HTERT RPE-1 (cell line): ENCODE measurements around the gene IMPDH2.

Experiments used
- in situ Hi-C: fragments of 300-500 bp; cut with MboI; formaldehyde crosslinking; loops from 4 replicates; pipeline ENCODE4 v1.14.3; 2020; ENCODE audit warnings: low sequenced_read_pairs

IMPDH2 gene

DNA sequence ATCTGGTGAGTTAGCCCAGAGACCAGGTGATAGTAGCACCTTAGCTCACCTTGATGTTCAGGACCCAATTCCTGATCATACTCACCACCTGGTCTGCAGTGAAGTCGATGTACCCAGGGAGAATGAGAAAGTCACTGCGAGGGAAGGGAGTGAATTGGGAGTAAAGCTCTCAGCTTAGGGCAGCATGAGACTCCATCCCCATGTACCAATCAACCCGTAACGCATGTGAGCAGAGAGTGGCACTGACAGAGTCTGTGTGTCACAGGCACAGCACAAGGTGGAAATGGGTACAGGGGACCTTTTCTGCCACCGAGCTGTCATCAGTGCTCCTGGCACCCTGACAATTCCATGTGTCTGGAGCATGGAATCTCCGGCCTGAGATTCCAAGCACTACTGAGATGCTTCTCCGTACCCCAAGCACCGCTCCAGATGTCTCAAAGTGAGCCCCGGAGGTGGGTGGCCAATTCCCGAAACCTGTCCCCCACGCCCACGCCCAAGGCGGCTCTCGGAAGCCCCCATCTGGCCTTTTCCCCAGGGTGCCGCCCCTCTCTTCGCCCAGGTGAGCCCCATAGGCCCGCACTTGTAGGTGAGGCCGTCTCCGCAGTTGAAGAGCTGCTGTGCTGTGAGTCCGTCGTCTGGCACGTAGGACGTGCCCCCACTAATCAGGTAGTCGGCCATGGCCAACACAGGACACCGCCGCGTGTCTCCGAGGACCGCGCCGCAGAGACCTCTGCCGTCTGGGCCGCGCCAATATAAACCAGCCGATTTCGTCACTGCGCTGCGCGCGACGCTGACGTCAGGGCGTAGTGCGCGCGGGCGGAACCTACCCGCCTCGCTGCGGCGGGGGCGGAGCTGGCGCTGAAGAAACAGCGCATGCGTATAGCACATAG lies at the start of gene IMPDH2:
Gene IMPDH2, minus strand, starts transcription at position 726 of the 890 bp plus-strand sequence. Its CDS starts 48 bp downstream, at position 678.
- in situ Hi-C loops, result no loop called here

DNA sequence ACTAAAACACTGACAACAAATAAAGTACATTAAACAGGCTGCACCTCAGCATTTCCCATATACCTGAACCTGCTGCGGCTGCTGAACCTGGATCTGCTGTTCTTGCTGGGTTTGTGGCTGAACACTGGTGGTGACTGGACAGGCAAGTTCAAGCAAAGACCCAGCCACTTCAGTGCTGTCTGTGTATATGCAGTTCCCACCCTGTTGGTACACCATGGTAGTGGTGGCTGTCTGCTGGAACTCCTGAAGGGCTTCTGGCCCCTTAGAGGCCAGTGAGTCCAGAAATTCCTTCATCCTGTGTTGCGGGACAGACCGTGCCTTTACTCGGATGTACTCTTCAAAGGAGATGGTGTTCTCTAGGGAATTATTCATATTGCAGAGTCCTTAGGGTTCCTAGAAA lies 47.4 kb upstream of the IMPDH2 start:
- in situ Hi-C loops, result no loop called here

DNA sequence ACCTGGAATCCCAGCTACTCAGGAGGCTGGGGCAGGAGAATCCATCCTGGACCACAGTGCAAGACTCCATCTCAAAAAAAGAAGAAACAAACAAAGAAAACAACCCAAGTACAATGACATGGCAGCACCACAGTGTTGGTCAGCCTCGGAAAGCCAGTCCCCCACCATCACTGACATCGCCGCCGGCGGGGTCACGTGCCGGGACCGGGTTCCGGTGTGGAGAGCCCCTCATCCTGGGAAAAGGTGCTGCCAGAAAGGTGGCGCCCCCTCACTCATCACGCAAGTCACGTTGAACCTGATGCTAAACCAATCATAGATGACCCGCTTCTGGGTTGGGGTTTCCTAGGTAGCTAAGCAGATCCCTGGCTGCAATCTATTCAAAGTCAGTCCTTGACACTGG lies 46.9 kb upstream of the IMPDH2 start:
- in situ Hi-C loops, result no loop called here

DNA sequence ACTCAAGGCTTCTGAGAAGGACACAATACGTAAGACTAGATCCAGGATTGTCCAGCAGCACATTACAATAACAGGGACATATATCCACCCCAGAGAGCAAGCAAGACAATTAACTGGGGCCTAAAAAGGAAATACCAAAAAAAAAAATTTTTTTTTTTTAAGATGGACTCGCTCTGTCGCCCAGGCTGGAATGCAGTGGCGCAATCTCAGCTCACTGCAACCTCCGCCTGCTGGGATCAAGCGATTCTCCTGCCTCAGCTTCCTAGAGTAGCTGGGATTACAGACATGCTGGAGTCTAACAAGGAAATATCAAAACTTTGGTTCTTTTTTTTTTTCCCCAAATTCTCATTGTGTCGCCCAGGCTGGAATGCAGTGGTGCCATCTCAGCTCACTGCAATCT lies 28.8 kb upstream of the IMPDH2 start:
- in situ Hi-C loops, result no loop called here

DNA sequence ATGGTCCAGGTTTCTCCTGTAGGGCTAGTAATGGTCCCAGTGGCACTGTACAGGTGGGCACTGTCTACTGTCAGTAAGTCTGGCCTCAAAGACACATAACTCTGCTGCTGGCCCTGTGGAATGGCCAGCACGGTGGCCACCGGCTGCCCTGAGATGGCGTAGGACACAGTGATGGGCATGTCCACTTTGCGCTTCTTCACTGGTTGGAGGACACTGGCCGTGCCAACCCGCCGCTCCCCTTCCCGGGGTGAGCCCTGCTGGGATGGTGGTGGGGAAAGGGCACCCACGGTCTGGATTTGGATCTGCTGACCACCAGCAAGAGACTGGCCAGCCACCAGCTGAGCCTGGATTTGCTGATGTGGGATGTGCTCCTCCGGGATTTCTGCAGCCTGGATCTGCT lies 28.1 kb upstream of the IMPDH2 start:
- in situ Hi-C loops, result no loop called here

DNA sequence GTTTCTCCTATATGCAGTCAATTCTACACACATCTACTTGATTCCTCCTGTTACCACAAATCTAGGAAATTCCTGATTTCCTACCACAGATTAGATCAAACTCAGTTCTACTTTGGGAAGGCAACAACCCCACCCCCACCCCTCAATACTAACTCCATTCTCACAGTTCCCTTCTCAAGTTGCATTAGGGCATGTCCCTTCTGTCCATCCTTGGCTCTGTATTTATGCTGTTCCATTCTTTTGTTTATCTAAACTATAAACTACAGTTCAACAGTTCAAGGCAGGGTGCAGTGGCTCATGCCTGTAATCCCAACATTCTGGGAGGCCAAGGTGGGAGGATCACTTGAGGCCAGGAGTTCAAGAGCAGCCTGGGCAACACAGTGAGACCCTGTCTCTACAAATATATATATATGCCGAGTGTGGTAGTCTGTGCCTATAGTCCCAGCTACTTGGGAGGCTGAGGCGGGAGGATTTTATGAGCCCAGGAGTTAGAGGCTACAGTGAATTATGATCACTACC lies 25.2 kb upstream of the IMPDH2 start:
- in situ Hi-C loops, result no loop called here

DNA sequence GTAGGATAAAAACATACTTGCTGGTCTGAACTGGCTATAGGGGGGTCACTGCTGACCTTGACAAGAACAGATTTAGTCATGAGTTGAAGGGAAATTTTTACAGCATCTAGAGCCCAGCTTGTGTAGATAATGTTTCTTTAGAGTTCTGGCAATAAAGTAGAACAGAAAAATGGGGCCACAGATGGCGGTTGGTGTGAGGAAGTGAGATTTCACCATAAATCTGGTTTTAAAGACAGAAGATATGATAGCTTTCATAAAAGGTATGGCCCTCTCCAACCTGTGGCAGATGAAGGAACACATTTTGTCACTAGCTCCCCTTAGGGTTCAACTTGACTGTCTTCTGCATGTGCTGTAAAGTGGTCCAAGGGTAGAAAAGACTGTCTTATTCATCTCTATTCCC lies 24.3 kb upstream of the IMPDH2 start:
- in situ Hi-C loops, result no loop called here

DNA sequence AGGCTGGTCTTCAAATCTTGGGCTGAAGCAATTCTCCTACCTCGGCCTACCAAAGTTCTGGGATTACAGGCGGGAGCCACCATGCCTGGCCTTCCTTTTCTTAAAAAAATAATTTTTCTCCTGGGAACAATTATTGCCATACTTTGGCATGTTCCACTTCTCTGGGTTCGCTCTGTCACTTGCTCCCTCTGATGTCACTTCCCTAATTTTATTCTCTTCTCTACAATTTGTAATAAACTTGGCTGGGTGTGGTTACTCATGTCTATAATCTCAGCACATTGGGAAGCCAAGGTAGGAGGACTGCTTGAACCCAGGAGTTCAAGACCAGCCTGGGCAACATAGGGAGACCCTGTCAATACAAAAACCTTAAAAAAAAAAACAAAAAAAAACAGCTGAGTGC lies 6.1 kb upstream of the IMPDH2 start:
- in situ Hi-C loops, result no loop called here

DNA sequence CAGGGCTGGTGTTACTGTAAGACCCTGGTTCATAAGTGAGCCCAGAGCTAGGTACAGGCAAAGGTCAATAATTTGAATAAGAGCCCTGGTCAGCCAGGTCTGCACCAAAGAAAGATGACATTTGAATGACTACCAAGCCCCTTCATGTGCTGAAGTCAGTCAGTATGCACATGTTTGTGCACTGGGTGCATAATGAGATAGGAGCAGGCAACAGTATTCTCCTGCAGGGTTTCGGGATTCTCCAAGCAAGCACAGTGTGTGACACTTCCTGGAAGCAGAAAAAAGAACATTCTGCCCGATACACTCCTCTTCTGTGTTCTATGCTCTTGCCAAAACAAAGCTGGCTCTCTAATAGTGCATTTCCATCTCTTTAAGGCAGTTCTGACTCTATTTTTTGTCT lies 5.5 kb upstream of the IMPDH2 start:
- in situ Hi-C loops, result no loop called here

DNA sequence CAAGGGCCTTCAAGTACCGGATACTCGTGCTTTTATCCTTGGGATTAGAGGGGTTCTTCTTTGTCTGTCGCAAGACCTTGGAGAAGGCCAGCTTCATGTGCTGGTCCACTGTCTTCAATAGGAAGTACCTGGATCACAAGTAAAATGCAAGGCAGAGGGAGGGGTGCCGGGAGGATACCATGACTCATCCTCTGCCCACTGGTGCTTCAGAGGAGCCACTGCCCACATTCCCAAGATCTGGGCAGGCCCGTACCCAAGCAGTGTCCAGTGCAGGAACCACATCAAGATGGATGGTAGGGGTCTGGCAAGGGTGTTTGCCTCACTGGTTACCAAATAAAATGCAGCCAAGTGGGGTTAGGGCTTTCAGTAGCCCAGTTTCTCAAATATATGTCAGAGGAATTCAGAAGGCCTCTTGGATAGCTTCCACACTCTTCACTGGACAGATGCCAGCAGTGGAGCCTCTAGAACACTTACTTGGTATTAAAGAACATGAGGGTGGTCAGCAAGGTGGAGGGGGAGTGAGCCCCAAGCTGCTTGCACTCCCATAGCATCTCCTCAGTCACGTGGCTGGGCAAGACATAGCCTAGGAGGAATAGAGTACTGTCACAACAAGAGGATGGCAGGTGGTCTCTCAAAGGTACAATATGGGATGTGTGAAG lies 3.6 kb upstream of the IMPDH2 start:
- in situ Hi-C loops, result no loop called here

DNA sequence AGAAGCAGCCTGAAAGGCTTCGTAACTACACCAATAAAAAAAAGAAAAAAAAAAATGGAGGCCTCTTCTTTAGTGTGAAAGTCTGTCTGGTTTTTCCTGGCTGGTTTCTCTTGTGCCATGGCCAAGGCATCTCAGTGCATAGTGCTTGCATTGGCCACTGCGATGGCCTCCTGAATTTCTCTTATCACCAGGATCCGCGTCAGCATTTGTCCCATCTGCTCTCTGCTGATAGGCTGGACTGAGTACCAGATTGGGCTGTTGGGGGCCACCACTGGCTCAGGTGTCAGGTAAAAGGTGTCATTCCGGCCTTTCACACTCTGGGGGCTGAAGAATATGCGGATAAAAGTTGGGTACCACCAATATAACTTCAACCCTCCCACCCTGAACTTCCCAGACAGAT lies 1.1 kb upstream of the IMPDH2 start:
- in situ Hi-C loops, result no loop called here

DNA sequence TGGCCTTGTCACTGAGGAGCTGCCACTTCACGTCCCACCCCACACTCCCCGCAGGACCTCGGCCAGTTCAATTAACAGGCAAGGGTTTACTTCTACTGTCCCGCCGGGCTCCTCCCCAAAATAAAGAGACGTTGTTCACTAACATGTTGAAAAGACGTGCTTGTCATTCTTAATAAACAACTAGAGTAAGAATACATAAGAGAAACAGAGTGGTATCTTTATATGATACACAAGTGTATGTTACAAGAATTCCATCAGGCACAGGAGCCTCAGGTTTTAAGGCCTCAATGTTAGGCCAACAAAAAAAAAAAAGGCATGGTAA lies 326 bp upstream of the IMPDH2 start:
- in situ Hi-C loops, result no loop called here

DNA sequence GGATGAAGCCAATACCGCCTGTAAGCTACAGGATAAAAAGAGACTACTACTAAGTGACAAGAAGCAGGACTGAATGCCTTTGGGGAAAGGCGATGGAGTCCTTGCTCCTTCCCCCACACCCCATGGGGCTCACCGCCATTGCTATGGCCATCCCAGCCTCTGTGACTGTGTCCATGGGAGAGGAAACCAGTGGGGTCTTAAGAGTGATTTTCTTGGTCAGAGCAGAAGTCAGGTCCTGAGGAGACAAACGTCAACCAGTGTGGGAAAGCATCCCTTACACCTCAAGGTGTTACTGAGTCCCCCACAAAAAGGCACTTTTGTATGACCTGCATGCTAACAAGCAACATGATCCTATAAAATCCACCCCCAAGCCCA lies 913 bp downstream of the IMPDH2 start:
- in situ Hi-C loops, result no loop called here

DNA sequence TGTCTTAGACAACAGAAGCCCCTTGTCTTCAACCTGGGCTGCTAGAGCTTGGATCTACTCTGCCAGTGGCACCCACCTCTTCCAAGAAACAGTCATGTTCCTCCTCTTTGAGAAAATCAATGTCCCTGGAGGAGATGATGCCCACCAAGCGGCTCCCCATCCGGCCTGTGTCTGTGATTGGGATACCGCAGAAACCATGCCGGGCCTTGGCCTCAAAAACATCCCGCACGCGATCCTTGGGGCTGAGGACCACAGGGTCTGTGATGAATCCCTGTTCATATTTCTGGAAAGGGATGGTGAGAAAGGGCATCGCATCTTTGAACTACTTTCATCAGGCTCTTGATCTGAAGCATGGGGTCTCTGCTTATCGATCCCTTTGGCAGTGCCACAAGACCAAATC lies 1.6 kb downstream of the IMPDH2 start:
- in situ Hi-C loops, result no loop called here

DNA sequence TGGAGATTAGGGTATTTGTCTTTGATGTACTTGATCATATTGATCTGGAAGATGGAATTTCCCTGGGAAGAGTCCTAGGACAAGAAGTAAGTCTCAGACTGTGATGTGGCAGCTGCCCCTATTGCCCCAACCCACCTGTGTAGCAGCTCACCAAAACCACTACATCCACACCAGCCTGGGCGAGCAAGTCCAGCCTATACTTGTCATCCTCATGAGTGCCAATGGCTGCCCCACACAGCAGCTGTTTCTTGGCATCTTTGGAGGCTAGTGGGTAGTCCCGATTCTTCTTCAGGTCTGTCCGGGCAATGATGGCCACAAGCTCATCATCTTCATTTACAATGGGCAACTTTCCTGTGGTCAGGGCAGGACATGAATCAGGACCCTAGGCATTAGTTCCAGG lies 2.7 kb downstream of the IMPDH2 start:
- in situ Hi-C loops, result no loop called here

DNA sequence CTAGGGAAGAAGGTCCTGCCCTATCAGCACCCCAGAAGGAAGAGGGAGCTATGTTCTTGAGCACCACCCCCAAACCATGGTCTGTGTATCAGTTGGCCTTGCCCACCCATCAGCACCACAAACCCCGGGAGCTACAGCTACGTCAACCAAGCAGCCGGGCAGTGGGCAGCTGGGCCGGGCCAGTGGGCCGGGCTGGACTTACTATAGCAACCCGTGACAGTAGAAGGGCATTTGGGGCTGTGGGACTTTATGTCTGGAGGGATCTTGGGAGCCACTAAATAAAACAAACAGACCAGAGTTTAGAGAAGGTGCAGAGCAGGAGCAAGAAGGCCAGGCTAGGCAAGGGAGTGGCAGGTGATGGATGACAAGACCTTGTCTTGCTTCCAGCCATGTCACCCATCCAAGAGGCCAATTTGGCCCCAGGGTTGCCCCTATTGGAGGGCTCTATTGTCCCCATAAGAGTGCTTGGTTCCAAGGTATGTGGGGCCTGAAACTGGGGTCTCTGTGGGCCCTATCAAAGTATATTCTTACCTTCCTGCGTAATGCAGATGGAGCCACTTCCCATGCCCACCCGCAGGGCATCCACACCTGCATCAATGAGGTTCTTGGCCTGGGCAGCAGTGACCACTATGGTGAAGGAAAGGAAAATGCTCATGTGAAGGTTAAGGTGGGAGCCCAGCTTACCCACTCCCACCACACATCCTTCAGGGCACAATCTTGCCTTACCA lies 3.2 kb downstream of the IMPDH2 start:
- in situ Hi-C loops, result no loop called here

DNA sequence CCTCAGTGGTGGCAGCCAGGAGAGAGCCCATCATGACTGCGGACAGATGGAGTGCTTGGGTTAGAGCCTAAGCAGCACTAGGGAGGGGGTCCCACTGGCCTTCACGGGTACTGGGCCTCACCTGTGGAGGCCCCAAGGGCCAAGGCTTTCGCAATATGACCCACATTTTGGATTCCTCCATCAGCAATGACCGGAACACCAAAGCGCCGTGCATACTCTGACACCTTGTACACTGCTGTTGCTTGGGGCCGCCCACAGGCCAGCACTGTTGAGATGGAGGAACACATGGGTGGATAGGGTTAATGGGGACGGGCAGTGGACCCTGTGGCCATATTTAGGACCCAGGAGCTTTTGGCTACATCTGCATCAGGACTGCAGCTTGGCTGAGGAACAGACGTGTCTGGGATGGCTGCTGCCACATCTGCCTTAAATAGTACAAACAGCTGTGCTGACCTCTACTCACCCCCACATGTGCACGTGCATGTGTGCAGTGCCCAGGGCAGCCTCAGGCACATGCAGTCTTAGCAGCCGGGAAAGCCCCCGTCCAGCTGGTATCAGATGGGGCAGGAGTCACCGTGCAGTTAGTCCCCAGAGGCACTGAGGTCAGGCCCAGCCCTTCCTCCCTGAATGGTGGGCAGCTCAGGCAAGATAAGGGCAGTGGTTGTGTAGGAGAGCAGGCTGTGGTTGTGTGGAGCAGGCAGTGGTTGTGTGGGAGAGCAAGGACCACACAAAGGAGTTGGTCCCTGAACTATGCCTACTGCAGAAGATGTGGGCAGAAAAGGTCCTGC lies 4.0 kb downstream of the IMPDH2 start:
- in situ Hi-C loops, result no loop called here

DNA sequence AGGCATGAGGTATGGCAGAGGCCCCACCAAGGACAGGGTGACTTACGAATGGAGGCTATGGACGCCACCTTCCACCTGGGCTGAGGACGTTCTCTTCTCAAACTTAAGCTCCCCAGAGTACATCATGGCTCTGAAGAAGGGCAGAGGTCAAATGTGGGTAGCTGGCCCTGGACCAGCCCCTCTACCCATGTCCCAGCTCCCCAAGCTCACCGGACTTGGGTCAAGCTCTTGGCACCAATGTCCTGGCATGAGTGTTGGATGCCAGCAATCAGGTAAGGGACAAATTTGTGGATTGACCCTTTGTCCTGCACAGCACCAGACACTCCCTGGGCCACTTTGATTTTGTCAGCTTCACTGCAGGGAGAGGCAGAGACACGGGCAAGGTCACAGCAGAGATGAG lies 4.7 kb downstream of the IMPDH2 start:
- in situ Hi-C loops, result no loop called here

DNA sequence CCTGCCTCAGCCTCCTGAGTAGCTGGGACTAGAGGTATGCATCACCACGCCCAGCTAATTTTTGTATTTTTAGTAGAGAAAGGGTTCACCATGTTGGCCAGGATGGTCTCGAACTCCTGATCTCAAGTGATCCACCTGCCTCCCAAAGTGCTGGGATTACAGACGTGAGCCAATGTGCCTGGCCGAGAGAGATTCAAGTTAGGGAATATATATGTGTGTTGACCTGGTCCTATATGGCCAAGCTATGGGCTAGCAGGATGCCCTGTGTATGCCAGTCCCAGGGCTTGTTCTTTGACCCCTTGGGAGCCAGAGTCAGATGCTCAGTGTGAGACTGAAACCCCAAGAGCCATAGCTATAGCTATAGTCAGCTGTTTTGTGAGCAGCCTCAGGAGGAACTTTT lies 5.4 kb downstream of the IMPDH2 start:
- in situ Hi-C loops, result no loop called here

DNA sequence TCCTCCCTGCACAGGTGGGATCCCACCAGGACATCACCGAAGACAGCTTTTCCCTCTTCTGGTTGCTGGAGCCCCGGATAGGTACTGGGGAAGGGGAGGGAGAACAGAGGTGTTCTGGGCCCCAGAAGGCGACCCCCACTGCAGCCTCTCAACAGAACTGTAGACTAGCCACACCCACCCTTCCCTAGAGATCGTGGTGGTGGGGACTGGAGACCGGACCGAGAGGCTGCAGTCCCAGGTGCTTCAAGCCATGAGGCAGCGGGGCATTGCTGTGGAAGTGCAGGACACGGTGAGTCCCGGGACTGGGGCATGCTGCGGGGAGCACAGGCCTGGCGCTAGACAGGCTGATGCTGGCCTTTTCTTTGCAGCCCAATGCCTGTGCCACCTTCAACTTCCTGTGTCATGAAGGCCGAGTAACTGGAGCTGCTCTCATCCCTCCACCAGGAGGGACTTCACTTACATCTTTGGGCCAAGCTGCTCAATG lies 6.5 kb downstream of the IMPDH2 start:
- in situ Hi-C loops, result no loop called here
